Measurements from ENCODE around the gene KLHL29. TPM values are rescaled to one million over a fixed set of nuclear protein-coding genes. Genes with fewer than 3 reads are reported as not detected.

KLHL29 gene
- total and polyA plus RNA-seq, 2 donors (not counting 1 experiment from before 2014, with no cell fraction given), result 1.3 to 3.4 TPM

DNA sequence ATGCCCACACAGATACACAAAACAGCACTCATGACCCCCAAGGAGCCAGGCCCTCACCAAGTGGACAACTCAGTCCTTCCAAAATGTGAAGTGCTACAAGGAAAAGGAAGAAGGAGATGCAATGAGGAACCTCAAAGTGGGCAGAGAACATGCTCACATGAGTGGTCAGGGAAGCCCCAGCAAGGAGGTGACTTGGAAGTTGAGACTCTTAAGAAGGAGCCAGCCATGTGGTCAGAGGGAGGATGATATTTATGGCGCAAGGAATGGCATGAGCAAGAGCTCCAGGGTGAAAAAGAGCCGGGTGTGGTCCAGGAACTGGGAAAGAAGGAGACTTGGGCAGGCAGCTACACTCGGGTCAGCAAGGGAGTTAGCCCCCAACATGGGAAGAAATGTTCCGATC is 30.0 kb upstream of the KLHL29 start:
- WGBS (ENCODE audit: insufficient coverage), result 67% methylated on average over 4 of the region's 4 CpGs

DNA sequence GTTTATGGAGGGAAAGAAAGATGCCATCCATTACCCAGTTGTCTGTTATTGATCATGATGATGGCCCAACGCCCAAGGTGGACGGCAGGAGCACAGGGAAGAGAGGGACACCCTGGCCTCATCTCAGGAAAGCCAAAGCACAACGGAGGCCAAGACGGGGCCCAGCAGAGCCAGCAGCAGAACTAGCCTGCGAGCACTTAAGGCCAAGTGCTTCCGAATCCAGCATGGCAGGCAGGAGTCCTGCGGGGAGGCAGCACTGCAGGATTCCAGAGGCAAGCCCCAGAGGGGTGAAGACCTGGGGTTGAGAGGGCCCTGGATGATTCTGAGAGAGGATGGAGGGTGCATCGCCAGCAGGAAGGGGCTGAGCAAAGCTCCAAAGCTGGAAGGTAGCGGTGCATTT is 28.3 kb upstream of the KLHL29 start:
- no peak overlapping the region for H2AFZ ChIP-seq (ENCODE audit: insufficient read depth, low read depth, low read length, poor library complexity, severe bottlenecking)
- no peak overlapping the region for H3K27ac ChIP-seq (ENCODE audit: low read length in 2 of 2)
- Mint-ChIP-seq H3K9me3 (ENCODE audit: insufficient read depth) (no peaks in the 10 kb centered on the region), H3K4me1 (peaks cover 7% of the 10 kb centered on the region), H3K27me3 (peaks cover 50% of the 10 kb centered on the region), H3K4me3 (no peak overlapping the region), H3K27ac (no peak overlapping the region)
- WGBS (ENCODE audit: insufficient coverage), result 97% methylated on average over 9 of the region's 9 CpGs
- H3K9ac ChIP-seq (ENCODE audit: low read length), result no peak overlapping the region
- no peaks in the 10 kb centered on the region for H3K79me2 ChIP-seq (ENCODE audit: control insufficient read depth, insufficient read depth, low read length)
- peaks cover 0 to 21% (median 11%) of the 10 kb centered on the region in 4 experiments for H3K27me3 ChIP-seq (replicated peaks in 1 of 4; ENCODE audit: control extremely low read depth in 1 of 4, control insufficient read depth in 3 of 4, insufficient read depth in 4 of 4, low read length in 3 of 4)
- no peak overlapping the region for H3K4me3 ChIP-seq (ENCODE audit: control extremely low read depth in 1 of 5, extremely low read depth in 1 of 5, insufficient read depth in 1 of 5, low read depth in 2 of 5, low read length in 4 of 5)
- no peak for DNase-seq
- intact Hi-C loops (cut with micrococcal nuclease), result no loop called here
- H4K20me1 ChIP-seq (ENCODE audit: control insufficient read depth, insufficient read depth, low read length, poor library complexity, severe bottlenecking), result no peaks in the 10 kb centered on the region
- ATAC-seq (ENCODE audit: low read depth), result no peak
- peaks cover 3% of the 10 kb centered on the region in 2 donors for H3K4me1 ChIP-seq (ENCODE audit: control insufficient read depth in 2 of 2, insufficient read depth in 2 of 2, low read length in 2 of 2)
- peaks cover 0 to 2% (median 0%) of the 10 kb centered on the region in 3 donors for H3K9me3 ChIP-seq (ENCODE audit: control extremely low read depth in 1 of 3, control insufficient read depth in 2 of 3, insufficient read depth in 1 of 3, low read length in 2 of 3)
- POLR2A ChIA-PET, result no interaction called here
- no peak overlapping the region for H3K4me2 ChIP-seq (replicated peaks; ENCODE audit: low read depth, low read length, poor library complexity, severe bottlenecking)
- H3K36me3 ChIP-seq (replicated peaks in 1 of 2; ENCODE audit: control extremely low read depth in 1 of 2, control insufficient read depth in 1 of 2, extremely low read depth in 1 of 2, insufficient read depth in 2 of 2, low read length in 1 of 2), result no peaks in the 10 kb centered on the region
- CTCF ChIA-PET, result no interaction called here
- no peak for TF ChIP-seq CTCF (IDR thresholded peaks at IDR 0.05)
- no peak for TF ChIP-seq EZH2 (IDR thresholded peaks at IDR 0.05; ENCODE audit: borderline replicate concordance, insufficient read depth, low read depth, low read length, poor library complexity, severe bottlenecking)

More for the DNA sequence above, 30.0 kb upstream of the KLHL29 start:
- TF ChIP-seq CTCF (IDR thresholded peaks at IDR 0.05) (no peak), EZH2 (IDR thresholded peaks at IDR 0.05; ENCODE audit: borderline replicate concordance, insufficient read depth, low read depth, low read length, poor library complexity, severe bottlenecking) (no peak)
- no peak for DNase-seq
- CTCF ChIA-PET, result interaction anchor here (0.8 kb wide), 1 partner anchor 9 kb away, joined by 3 read pairs; no protein-coding TSS in a partner anchor
- Histone ChIP-seq H2AFZ (ENCODE audit: insufficient read depth, low read depth, low read length, poor library complexity, severe bottlenecking) (no peak overlapping the region), H3K4me1 (ENCODE audit: control insufficient read depth in 2 of 2, insufficient read depth in 2 of 2, low read length in 2 of 2) (peaks cover 5 to 8% of the 10 kb centered on the region in 2 donors), H3K27ac (ENCODE audit: low read length in 2 of 2) (no peak overlapping the region), H4K20me1 (ENCODE audit: control insufficient read depth, insufficient read depth, low read length, poor library complexity, severe bottlenecking) (no peaks in the 10 kb centered on the region), H3K4me3 (ENCODE audit: control extremely low read depth in 1 of 5, extremely low read depth in 1 of 5, insufficient read depth in 1 of 5, low read depth in 2 of 5, low read length in 4 of 5) (no peak overlapping the region), H3K9ac (ENCODE audit: low read length) (no peak overlapping the region), H3K9me3 (ENCODE audit: control extremely low read depth in 1 of 3, control insufficient read depth in 2 of 3, insufficient read depth in 1 of 3, low read length in 2 of 3) (peaks cover 0 to 2% (median 0%) of the 10 kb centered on the region in 3 donors), H3K79me2 (ENCODE audit: control insufficient read depth, insufficient read depth, low read length) (no peaks in the 10 kb centered on the region), H3K27me3 (replicated peaks in 1 of 4; ENCODE audit: control extremely low read depth in 1 of 4, control insufficient read depth in 3 of 4, insufficient read depth in 4 of 4, low read length in 3 of 4) (peaks cover 0 to 25% (median 13%) of the 10 kb centered on the region in 4 experiments), H3K4me2 (replicated peaks; ENCODE audit: low read depth, low read length, poor library complexity, severe bottlenecking) (no peak overlapping the region), H3K36me3 (replicated peaks in 1 of 2; ENCODE audit: control extremely low read depth in 1 of 2, control insufficient read depth in 1 of 2, extremely low read depth in 1 of 2, insufficient read depth in 2 of 2, low read length in 1 of 2) (no peaks in the 10 kb centered on the region)
- ATAC-seq (ENCODE audit: low read depth), result no peak
- POLR2A ChIA-PET, result no interaction called here
- intact Hi-C loops (cut with micrococcal nuclease), result no loop called here
- H3K9me3 Mint-ChIP-seq (ENCODE audit: insufficient read depth), result no peaks in the 10 kb centered on the region
- H3K4me3 Mint-ChIP-seq, result no peak overlapping the region
- no peak overlapping the region for H3K27ac Mint-ChIP-seq
- H3K4me1 Mint-ChIP-seq, result peaks cover 7% of the 10 kb centered on the region
- H3K27me3 Mint-ChIP-seq, result peaks cover 40% of the 10 kb centered on the region

Measured in B cell (primary cell).